GM21423 (cell line): ENCODE data around the gene CDK7.
"Not testable (repeated sequence)": the region's sequence is repeated elsewhere in the genome, so short reads cannot be mapped to it uniquely, and the experiment has no call there.

Experiments
- ATAC-seq: cut with Tn5 transposase; IDR thresholded peaks from one replicate; pipeline ENCODE4 v1.9.1; 2021; ENCODE audit warnings: mild to moderate bottlenecking, moderate library complexity; ENCODE audit not compliant: unreplicated experiment

CDK7 gene

GRCh38 chr5:69234457-69235268 is at the start of gene CDK7:
CDK7 (plus strand) TSS chr5:69234886; CDS start chr5:69234976, 90 bp downstream.
- peak; percentile 98 for ATAC-seq

- no peak for ATAC-seq
Measured at GRCh38 chr5:69187342-69187741, 47.3 kb upstream of the CDK7 start.

- ATAC-seq: no peak
Measured at GRCh38 chr5:69188811-69189161, 45.9 kb upstream of the CDK7 start.

- peak; percentile 95 for ATAC-seq
Measured at GRCh38 chr5:69189162-69190086, 45.3 kb upstream of the CDK7 start, which contains the start of gene CENPH. CENPH (plus strand) TSS chr5:69189583; CDS start chr5:69189635, 52 bp downstream.

GRCh38 chr5:69202497-69202896 is 32.2 kb upstream of the CDK7 start:
- ATAC-seq: no peak

- ATAC-seq: no peak
Measured at GRCh38 chr5:69206528-69207190, 28.0 kb upstream of the CDK7 start.

- ATAC-seq: no peak
Measured at GRCh38 chr5:69209602-69210001, 25.1 kb upstream of the CDK7 start.

- ATAC-seq: no peak
Measured at GRCh38 chr5:69211200-69211599, 23.5 kb upstream of the CDK7 start.

- ATAC-seq: no peak
Measured at GRCh38 chr5:69212022-69212421, 22.7 kb upstream of the CDK7 start.

- ATAC-seq: no peak
Measured at GRCh38 chr5:69213513-69214215, 21.0 kb upstream of the CDK7 start.

GRCh38 chr5:69217151-69217511 is 17.6 kb upstream of the CDK7 start:
- no peak for ATAC-seq

- ATAC-seq: peak; percentile 92
Measured at GRCh38 chr5:69217548-69218526, 16.8 kb upstream of the CDK7 start.

- no peak for ATAC-seq
Measured at GRCh38 chr5:69219939-69220338, 14.7 kb upstream of the CDK7 start.

GRCh38 chr5:69220371-69220770 is 14.3 kb upstream of the CDK7 start:
- not testable (repeated sequence) for ATAC-seq

- not testable (repeated sequence) for ATAC-seq
Measured at GRCh38 chr5:69220833-69221232, 13.9 kb upstream of the CDK7 start.

- no peak for ATAC-seq
Measured at GRCh38 chr5:69224520-69224919, 10.2 kb upstream of the CDK7 start.

- no peak for ATAC-seq
Measured at GRCh38 chr5:69225860-69226259, 8.8 kb upstream of the CDK7 start.

GRCh38 chr5:69230181-69230580 is 4.5 kb upstream of the CDK7 start:
- no peak for ATAC-seq

GRCh38 chr5:69231281-69231680 is 3.4 kb upstream of the CDK7 start:
- ATAC-seq: no peak
